ENCODE measurements around the gene ALDH3B2.

GRCh38 chr11:67691149-67691548 is 16.7 kb upstream of the ALDH3B2 start:
- TF ChIP-seq CTCF (IDR thresholded peaks at IDR 0.05; ENCODE audit: insufficient read depth, low read length, poor library complexity, severe bottlenecking) = peak; percentile 52
- no peak for TF ChIP-seq EZH2phosphoT487 (conservative IDR thresholded peaks at IDR 0.05; ENCODE audit: low read length)
